HEK293 (cell line): Measurements from ENCODE around the gene CRYBG2.
A peak's percentile ranks its signal among the peaks of the same experiment; 100 is the strongest.
"Not testable (repeated sequence)": the region's sequence is repeated elsewhere in the genome, so short reads cannot be mapped to it uniquely, and the experiment has no call there.

Source experiments
- CTCF ChIA-PET: fragments of 350-600 bp; formaldehyde crosslinking; extraction: SDS; loops from one replicate; lab custom pipeline; 2021; ENCODE audit warnings: antibody characterized with exemption; lab: Yijun Ruan, JAX
- POLR2A ChIA-PET: fragments of 300-600 bp; formaldehyde crosslinking; extraction: SDS; loops from one replicate; lab custom pipeline; 2020; ENCODE audit warnings: antibody characterized with exemption, inconsistent platforms; lab: Yijun Ruan, JAX
- H3K27ac ChIP-seq: fragments of 200-500 bp; sonication (Bioruptor generic); 2 replicates; pipeline ENCODE4 v1.5.1; 2014; ENCODE audit warnings: low read depth, low read length, control low read depth, inconsistent platforms; ENCODE audit errors: extremely low read depth
- H3K36me3 ChIP-seq, 2 experiments: fragments of 200-500 bp in 1 of 2; sonication (Bioruptor generic) in 1 of 2; 1 replicate in 1 of 2; 2 replicates in 1 of 2; pipeline ENCODE4 v1.5.1; 2014 to 2017; ENCODE audit warnings: inconsistent platforms in 2 of 2, low read length in 2 of 2; ENCODE audit not compliant: control insufficient read depth in 2 of 2, insufficient read depth in 1 of 2
- H3K4me1 ChIP-seq: fragments of 200-500 bp; sonication (Bioruptor generic); 2 replicates; pipeline ENCODE4 v1.5.1; 2014; ENCODE audit warnings: mild to moderate bottlenecking, low read length, inconsistent platforms; ENCODE audit not compliant: control insufficient read depth, insufficient read depth
- H3K4me3 ChIP-seq: 2 replicates; pipeline ENCODE4 v1.5.1; 2011; ENCODE audit warnings: low read depth, mild to moderate bottlenecking, control low read depth, low read length, moderate library complexity
- H3K9me3 ChIP-seq: fragments of 200-500 bp; sonication (Bioruptor generic); 2 replicates; pipeline ENCODE4 v1.5.1; 2014; ENCODE audit warnings: low read depth, low read length, inconsistent platforms; ENCODE audit not compliant: control insufficient read depth, insufficient read depth
- FEZF1 ChIP-seq: fragments of 450-650 bp; formaldehyde crosslinking; IDR thresholded peaks from 2 replicates; pipeline ENCODE4 v1.5.1; 2016; ENCODE audit warnings: missing biosample characterization, missing genetic modification characterization
- PRDM1 ChIP-seq: fragments of 450-650 bp; formaldehyde crosslinking; IDR thresholded peaks from 2 replicates; pipeline ENCODE4; 2016; ENCODE audit warnings: missing biosample characterization, missing genetic modification characterization
- ZEB2 ChIP-seq: fragments of 450-650 bp; formaldehyde crosslinking; IDR thresholded peaks from 2 replicates; pipeline ENCODE4 v1.5.1; 2016; ENCODE audit warnings: missing biosample characterization, missing genetic modification characterization
- ZNF121 ChIP-seq: fragments of 450-650 bp; formaldehyde crosslinking; IDR thresholded peaks from 2 replicates; pipeline ENCODE4 v1.5.1; 2016; ENCODE audit warnings: missing biosample characterization, missing genetic modification characterization
- ZNF146 ChIP-seq: fragments of 450-650 bp; formaldehyde crosslinking; IDR thresholded peaks from 2 replicates; pipeline ENCODE4 v1.5.1; 2016; ENCODE audit warnings: missing biosample characterization, missing genetic modification characterization
- ZNF391 ChIP-seq: fragments of 450-650 bp; formaldehyde crosslinking; IDR thresholded peaks from 2 replicates; pipeline ENCODE4 v1.5.1; 2016; ENCODE audit warnings: low read depth, missing biosample characterization, missing genetic modification characterization, borderline replicate concordance
- ZNF398 ChIP-seq: fragments of 450-650 bp; formaldehyde crosslinking; IDR thresholded peaks from 2 replicates; pipeline ENCODE4 v1.5.1; 2017; ENCODE audit warnings: missing biosample characterization, missing genetic modification characterization
- ZNF580 ChIP-seq: fragments of 450-650 bp; formaldehyde crosslinking; IDR thresholded peaks from 2 replicates; pipeline ENCODE4 v1.5.1; 2016; ENCODE audit warnings: missing biosample characterization, missing genetic modification characterization
- ZNF658 ChIP-seq: fragments of 450-650 bp; formaldehyde crosslinking; IDR thresholded peaks from 2 replicates; pipeline ENCODE4; 2016; ENCODE audit warnings: missing biosample characterization, missing genetic modification characterization
- ZNF837 ChIP-seq: fragments of 450-650 bp; formaldehyde crosslinking; IDR thresholded peaks from 2 replicates; pipeline ENCODE4 v1.5.1; 2016; ENCODE audit warnings: missing biosample characterization, missing genetic modification characterization
- ZXDB ChIP-seq: fragments of 450-650 bp; formaldehyde crosslinking; IDR thresholded peaks from 2 replicates; pipeline ENCODE4 v1.5.1; 2016; ENCODE audit warnings: missing biosample characterization, missing genetic modification characterization
- TF ChIP-seq, protein P1 (sequence below): fragments of 450-650 bp; formaldehyde crosslinking; IDR thresholded peaks from 2 replicates; pipeline ENCODE4 v1.5.1; 2017; ENCODE audit warnings: missing biosample characterization, missing genetic modification characterization
- TF ChIP-seq, protein P2 (sequence below): fragments of 450-650 bp; formaldehyde crosslinking; IDR thresholded peaks from 2 replicates; pipeline ENCODE4 v1.5.0; 2017; ENCODE audit warnings: missing biosample characterization, missing genetic modification characterization, borderline replicate concordance

CRYBG2 gene

GRCh38 chr1:26385063-26385462 lies 31.1 kb upstream of the CRYBG2 start:
- TF ChIP-seq ZNF121 (tag by site-specific recombination): 0 out of 2 replicates have a peak, but pooled peaks have one; percentile 32
- TF ChIP-seq, all 188 proteins: peak for 1; not testable (repeated sequence) for 187
- H3K4me1 ChIP-seq, H3K4me3 ChIP-seq, POLR2A ChIA-PET, H3K9me3 ChIP-seq, H3K36me3 ChIP-seq, H3K27ac ChIP-seq, CTCF ChIA-PET: not testable (repeated sequence)

DNA sequence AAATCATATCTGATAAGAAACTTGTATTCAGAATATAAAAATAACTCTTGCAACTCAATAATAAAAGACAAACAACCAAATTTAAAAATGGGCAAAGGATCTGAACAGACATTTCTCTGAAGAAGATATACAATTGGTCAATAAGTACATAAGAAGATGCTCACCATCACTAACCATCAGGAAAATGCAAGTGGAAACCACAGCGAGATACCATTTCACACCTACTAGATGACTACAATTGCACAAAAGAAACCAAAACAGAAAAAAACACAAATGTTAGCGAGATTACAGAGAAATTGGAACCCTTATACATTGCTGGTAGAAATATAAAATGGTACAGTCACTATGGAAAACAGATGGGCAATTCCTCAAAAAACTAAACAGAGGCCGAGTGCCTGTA lies 30.1 kb upstream of the CRYBG2 start:
- CTCF ChIA-PET: interaction anchor here (0.6 kb wide), 1 partner anchor 156 kb away, joined by 3 read pairs; no protein-coding TSS in a partner anchor
- no peaks in the 10 kb centered on the region for H3K9me3 ChIP-seq
- TF ChIP-seq ZNF398 (no peak), ZXDB (tag by site-specific recombination) (no peak), ZNF837 (tag by site-specific recombination) (no peak), ZEB2 (tag by site-specific recombination) (no peak), FEZF1 (no peak), PRDM1 (tag by site-specific recombination) (no peak), ZNF658 (tag by site-specific recombination) (no peak)
- TF ChIP-seq, protein P1, sequence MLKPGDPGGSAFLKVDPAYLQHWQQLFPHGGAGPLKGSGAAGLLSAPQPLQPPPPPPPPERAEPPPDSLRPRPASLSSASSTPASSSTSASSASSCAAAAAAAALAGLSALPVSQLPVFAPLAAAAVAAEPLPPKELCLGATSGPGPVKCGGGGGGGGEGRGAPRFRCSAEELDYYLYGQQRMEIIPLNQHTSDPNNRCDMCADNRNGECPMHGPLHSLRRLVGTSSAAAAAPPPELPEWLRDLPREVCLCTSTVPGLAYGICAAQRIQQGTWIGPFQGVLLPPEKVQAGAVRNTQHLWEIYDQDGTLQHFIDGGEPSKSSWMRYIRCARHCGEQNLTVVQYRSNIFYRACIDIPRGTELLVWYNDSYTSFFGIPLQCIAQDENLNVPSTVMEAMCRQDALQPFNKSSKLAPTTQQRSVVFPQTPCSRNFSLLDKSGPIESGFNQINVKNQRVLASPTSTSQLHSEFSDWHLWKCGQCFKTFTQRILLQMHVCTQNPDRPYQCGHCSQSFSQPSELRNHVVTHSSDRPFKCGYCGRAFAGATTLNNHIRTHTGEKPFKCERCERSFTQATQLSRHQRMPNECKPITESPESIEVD: no peak
- TF ChIP-seq, protein P2, sequence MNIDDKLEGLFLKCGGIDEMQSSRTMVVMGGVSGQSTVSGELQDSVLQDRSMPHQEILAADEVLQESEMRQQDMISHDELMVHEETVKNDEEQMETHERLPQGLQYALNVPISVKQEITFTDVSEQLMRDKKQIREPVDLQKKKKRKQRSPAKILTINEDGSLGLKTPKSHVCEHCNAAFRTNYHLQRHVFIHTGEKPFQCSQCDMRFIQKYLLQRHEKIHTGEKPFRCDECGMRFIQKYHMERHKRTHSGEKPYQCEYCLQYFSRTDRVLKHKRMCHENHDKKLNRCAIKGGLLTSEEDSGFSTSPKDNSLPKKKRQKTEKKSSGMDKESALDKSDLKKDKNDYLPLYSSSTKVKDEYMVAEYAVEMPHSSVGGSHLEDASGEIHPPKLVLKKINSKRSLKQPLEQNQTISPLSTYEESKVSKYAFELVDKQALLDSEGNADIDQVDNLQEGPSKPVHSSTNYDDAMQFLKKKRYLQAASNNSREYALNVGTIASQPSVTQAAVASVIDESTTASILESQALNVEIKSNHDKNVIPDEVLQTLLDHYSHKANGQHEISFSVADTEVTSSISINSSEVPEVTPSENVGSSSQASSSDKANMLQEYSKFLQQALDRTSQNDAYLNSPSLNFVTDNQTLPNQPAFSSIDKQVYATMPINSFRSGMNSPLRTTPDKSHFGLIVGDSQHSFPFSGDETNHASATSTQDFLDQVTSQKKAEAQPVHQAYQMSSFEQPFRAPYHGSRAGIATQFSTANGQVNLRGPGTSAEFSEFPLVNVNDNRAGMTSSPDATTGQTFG (tag by site-specific recombination): no peak
- TF ChIP-seq, all 188 proteins: peak for 0
- no peaks in the 10 kb centered on the region for H3K36me3 ChIP-seq
- POLR2A ChIA-PET: no interaction called here
- H3K27ac ChIP-seq: no peak overlapping the region
- H3K4me1 ChIP-seq: no peaks in the 10 kb centered on the region
- H3K4me3 ChIP-seq: no peak overlapping the region

GRCh38 chr1:26378879-26379251 lies 24.9 kb upstream of the CRYBG2 start:
- peak; percentile 95 for TF ChIP-seq ZNF146
- TF ChIP-seq ZNF580 (tag by site-specific recombination): 0 out of 2 replicates have a peak, but pooled peaks have one; percentile 40
- TF ChIP-seq ZNF391 (tag by site-specific recombination): no peak
- TF ChIP-seq ZNF121 (tag by site-specific recombination): peak; percentile 47; the same call in 1 of the 2 replicates
- H3K4me1 ChIP-seq: no peaks in the 10 kb centered on the region
- H3K4me3 ChIP-seq: no peak overlapping the region
- no peaks in the 10 kb centered on the region for H3K36me3 ChIP-seq
- POLR2A ChIA-PET: interaction anchor here (0.6 kb wide), 1 partner anchor 22 kb away, joined by 5 read pairs; no protein-coding TSS in a partner anchor
- CTCF ChIA-PET: interaction anchor here (3.6 to 7.0 kb wide), 2 partner anchors 15 to 37 kb away, joined by 24 to 81 read pairs; no protein-coding TSS in a partner anchor
- no peak overlapping the region for H3K27ac ChIP-seq
- H3K9me3 ChIP-seq: no peaks in the 10 kb centered on the region
